GM18517 (cell line): Measurements from ENCODE around the gene KLHL29.
"Not testable (repeated sequence)": the region's sequence is repeated elsewhere in the genome, so short reads cannot be mapped to it uniquely, and the experiment has no call there.

Experiments used
- ATAC-seq: cut with Tn5 transposase; IDR thresholded peaks from one replicate; pipeline ENCODE4 v1.9.1; 2021; ENCODE audit warnings: mild to moderate bottlenecking, moderate library complexity; ENCODE audit not compliant: unreplicated experiment

KLHL29 gene

GRCh38 chr2:23391237-23391736 lies 6.3 kb downstream of the KLHL29 start:
- ATAC-seq: not testable (repeated sequence)

- ATAC-seq: no peak
Observed at GRCh38 chr2:23393722-23394121, 8.7 kb downstream of the KLHL29 start.

DNA sequence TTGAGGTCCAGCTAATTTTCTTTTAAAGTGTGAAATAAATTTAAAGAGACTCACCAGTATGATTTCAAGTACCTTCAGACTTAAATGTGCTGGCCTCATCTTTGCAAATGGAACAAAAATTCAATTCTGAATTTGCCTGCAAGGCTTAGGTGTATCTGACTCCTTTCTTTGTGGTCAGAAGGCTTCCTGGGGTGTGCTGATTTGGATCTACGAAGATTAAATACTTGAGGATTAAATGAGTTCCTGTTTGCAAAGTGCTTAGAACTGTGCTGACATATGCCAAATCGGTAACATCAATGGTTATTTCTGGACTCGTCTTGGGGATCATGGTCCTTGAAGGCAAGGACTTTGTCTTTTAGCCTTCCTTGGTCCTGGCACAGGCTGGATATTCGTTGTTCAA lies 9.7 kb downstream of the KLHL29 start:
- no peak for ATAC-seq

GRCh38 chr2:23397478-23397877 lies 12.5 kb downstream of the KLHL29 start:
- ATAC-seq: no peak

- peak; percentile 47 for ATAC-seq
Observed at GRCh38 chr2:23399674-23400261, 14.8 kb downstream of the KLHL29 start.

DNA sequence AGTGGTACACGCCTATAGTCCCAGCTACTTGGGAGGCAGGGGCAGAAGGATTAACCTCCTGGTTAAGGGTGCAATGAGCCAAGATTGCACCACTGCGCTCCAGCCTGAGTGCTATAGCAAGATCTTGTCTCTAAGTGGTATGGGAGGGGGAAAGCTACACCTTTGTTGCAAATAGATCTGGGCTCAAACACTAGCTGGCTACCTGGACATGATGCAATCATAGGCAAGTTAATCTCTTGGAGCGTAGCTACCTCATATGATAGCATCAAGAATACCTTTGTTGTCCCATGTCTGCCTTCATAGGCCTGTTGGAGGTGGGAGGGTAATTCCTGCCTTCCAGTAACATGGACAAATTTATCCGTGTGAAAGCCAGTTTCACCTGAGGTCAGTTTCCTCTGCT lies 15.7 kb downstream of the KLHL29 start:
- no peak for ATAC-seq

DNA sequence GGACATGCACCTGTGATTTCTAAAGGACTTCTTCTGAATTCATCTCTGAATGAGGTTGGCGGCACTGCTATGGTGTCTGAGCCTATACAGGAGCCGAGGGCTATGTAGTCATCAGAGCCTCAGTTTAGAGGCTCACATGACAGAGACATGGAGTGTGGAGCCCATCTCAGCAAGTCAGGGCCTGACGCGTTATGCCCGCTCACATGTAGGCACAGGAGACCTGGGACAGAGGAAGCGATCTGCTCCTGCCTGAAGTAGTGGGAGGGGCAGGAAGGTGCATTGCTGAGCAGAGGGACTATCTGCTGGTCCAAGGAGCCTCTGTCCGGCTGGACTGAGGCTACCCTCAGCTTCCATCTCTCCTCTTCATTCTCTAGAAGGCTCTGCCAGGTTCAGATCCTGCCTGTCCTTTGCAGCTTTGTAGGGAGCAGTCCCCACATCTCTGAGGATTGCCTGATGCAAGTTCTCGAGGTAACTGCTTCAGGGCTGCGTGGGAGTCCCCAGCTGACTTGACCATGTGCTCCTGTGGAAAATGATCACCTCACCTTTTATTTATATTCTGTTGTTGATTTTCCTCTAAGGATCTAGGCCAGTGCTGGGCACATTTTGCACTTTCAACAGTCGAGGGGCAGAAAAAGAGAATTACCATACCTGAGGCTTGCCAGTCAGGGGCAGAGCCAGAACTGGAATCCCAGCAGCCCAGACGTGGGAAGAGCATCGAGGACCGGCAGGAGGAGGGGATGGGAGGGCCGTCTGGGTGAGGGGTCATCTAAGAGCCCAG lies 16.6 kb downstream of the KLHL29 start:
- ATAC-seq: no peak

GRCh38 chr2:23402205-23402740 lies 17.3 kb downstream of the KLHL29 start:
- ATAC-seq: no peak

DNA sequence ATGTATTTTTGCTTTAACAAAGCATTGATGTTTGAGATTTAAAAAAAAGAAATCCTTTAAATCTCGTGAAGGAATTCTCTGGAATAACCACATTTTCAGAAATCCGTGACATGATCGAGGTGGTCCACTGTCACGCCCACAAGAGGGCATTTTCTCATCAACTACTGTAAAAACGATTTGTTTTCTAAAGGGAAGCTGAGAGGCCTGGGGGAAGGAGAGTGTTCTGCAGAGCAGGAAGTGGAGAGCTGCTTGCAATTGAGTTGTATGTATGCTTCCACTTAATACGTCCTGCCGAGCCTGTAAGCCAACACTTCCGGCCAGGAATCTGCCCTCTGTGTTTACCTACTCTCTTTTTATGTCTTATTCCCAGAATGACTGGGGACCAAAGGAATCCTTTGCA lies 19.4 kb downstream of the KLHL29 start:
- peak; percentile 73 for ATAC-seq

GRCh38 chr2:23409248-23409647 lies 24.3 kb downstream of the KLHL29 start:
- ATAC-seq: no peak

DNA sequence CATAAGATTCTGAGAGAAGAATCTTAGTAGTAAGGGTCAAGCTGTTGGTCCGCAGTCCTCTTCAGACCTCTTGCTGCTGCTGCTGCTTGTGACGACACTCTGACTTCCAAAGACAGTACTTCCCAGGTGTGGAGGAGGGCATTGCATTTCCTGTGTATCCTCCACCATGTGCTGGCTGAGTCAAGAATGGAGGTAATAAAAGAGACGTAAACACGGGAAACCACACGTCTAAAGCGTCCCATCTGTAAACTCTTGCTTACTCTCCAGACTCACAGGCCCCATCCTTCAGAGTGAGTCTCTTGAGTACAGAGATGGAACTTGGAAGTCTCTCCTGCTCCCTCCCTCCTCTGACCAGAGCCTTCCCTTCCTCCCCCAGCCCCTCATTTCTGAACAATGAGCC lies 25.6 kb downstream of the KLHL29 start:
- ATAC-seq: no peak

GRCh38 chr2:23411752-23412431 lies 26.9 kb downstream of the KLHL29 start:
- no peak for ATAC-seq

DNA sequence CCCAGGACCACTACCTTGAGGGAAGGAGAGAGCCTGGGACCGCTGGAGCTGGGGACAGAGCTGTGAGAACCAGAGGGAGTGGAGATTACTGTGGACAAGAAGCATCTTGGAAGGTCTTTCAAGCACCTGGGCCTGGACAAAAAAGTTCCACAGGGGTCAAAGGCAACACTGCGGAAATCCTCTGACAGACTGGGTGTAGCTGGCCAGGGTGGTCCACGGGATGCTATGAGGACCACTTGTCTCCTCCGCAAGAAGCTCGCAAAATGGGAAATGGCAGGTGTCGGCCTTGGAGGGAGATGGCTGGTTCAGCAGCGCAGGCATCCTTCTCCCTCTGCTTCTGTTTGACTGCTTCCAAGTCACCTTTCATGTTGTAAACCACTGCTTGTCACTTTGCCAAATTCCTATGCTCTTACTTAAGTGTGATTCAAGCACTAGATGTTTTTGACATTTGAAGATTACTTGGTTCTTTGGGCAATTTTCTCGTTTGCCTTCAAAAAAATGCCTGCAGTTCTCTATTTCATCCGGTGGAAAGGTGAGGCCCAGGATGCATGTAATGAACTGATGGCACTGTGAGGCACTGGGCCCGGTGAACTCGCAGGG lies 27.7 kb downstream of the KLHL29 start:
- ATAC-seq: no peak

GRCh38 chr2:23413641-23414040 lies 28.7 kb downstream of the KLHL29 start:
- no peak for ATAC-seq

DNA sequence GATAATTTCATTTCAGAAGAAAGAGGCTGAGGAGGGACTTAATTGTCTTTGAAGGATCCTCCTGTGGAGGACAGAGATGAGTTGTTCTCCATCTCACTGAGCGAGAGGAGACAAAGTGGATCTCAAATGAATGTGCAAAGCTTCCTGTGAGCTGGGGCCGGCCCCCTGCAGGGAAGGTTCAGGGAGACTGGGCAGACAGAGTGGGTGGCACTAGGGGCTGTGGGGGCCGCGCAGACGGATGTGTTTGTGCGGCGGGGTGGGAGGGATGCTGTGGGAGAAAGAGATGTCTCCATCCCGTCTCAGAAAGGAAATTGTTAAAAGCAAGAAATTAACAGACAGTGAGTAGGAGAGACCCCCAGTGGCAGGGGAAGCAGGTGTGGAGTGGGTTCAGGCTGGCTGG lies 29.1 kb downstream of the KLHL29 start:
- ATAC-seq: no peak

DNA sequence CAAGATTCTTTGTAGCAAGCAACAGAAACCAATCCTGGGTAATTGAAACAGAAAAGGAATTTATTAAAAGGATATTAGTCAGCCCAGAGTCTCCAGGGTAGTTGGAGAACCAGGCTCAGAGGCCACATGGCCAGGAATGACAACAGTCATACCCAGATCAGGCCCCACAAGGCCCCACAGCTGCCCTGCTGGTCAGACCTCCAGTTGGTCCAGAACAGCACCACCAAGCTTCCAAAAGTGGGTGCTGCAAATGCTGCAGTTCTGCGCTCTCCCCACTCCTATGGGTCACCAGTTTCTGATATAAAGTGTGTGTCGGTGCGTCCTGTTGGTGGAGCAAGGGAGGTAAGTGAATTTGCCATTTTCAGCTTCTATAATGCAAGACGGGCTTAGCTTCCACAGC lies 29.9 kb downstream of the KLHL29 start:
- no peak for ATAC-seq

- no peak for ATAC-seq
Observed at GRCh38 chr2:23417310-23417709, 32.3 kb downstream of the KLHL29 start.

DNA sequence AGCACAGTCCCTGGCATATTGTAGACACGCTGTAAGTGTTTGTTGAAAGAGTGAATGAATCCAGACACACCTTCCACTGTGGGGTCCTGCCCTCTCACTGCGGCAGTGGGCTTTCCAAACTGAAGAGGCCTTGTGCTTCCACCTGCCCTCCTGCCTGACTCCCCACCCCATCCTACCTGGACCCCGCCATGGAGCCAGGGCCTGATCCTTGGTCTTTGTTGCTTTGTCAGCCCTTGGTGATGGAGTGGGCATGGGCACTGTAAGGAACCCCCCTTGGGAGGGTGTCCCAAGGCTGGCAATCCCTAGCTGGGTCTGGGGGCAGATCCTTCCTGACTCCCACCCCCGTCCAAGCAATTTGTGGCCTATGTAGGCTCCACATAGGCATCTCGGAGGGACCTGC lies 33.1 kb downstream of the KLHL29 start:
- ATAC-seq: no peak

DNA sequence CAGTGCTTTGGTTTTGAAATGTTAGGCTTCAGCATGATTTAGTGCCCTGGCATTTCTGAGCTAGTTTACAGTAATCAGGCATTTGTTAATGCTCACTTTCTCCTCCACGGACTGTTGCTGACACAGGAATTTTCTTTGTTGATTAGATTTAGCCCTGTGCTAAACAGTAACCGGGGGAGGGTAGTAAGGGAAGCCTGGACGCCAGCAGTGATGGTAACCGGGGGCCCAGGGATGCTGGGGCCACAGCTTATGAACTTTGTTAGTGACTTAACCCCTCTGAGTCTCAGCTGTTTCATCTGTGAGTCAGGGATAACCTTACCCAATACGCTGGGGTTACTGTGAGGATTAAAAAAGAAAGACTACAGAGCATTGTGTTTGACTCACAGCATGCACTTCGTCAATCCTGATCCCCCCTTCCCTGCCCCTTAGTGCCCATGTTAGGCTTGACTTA lies 33.5 kb downstream of the KLHL29 start:
- no peak for ATAC-seq

DNA sequence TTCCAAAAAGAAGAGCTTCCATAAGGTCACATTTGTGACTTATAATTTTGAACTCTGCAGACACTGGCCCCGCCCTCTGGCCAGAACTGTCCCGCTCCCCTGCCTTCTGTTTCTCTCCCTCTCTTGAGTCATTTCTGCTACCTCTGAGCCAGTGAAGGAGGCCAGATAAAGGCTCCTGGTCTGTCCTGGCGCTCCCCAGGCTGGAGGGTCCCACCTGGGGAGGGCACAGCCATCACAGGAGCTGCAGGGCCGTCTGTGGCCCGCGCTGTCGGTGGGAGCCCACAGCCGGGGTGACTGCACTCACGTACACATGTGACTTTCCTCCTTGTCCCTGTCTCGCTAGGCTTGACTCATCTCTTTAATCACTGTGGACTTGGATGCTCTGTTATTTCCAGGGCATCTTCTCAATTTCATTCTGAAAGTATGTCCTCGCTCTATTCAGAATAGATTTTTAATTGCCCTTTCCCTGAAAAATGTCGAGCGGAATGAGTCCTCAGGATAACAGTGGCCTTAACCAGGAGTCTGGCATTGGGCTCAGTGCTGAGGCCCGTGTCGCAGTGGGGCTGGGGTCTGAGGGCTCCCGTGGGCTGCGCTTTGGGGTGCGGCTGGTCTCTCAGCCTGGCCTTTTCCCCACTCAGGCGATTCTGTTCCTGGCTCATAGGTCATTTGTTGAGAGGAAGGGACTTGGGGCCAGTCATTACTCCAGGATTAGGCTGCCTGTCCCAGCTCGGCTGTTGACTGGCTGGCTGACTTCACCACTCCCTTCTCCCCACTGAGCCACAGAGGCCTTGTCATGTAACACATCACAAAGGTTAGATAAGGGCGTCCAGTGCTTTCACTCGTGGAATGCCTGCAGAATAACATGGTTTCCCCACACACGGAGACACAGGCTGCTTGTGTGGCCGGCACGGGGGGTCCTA lies 34.5 kb downstream of the KLHL29 start:
- no peak for ATAC-seq
